GM12878 (cell line): ENCODE data around the gene GXYLT1. TPM values are rescaled to one million over a fixed set of nuclear protein-coding genes. Genes with fewer than 3 reads are reported as not detected.

Experiments used
- BCL11A ChIP-seq: IDR thresholded peaks from 2 replicates; pipeline ENCODE4 v1.6.1; 2011; ENCODE audit warnings: low read depth, low read length
- CREM ChIP-seq: IDR thresholded peaks from 2 replicates; pipeline ENCODE4 v1.6.1; 2014; ENCODE audit warnings: antibody characterized with exemption, low read depth
- FOXK2 ChIP-seq: fragments of 450-650 bp; IDR thresholded peaks from 2 replicates; pipeline ENCODE4 v1.6.1; 2017; ENCODE audit warnings: mild to moderate bottlenecking, moderate library complexity
- HDAC6 ChIP-seq: fragments of 200-600 bp; sonication (generic); IDR thresholded peaks from one replicate; pipeline ENCODE4 v1.8.0; 2017; ENCODE audit warnings: antibody characterized with exemption; ENCODE audit not compliant: unreplicated experiment
- MEF2B ChIP-seq: fragments of 450-650 bp; IDR thresholded peaks from 2 replicates; pipeline ENCODE4 v1.6.1; 2018; ENCODE audit warnings: mild to moderate bottlenecking, moderate library complexity; ENCODE audit not compliant: partially characterized antibody, poor library complexity, severe bottlenecking
- NBN ChIP-seq: fragments of 450-650 bp; IDR thresholded peaks from 2 replicates; pipeline ENCODE4 v1.6.1; 2016
- NRF1 ChIP-seq: conservative IDR thresholded peaks from 2 replicates; pipeline ENCODE4 v1.6.1; 2011; ENCODE audit warnings: mild to moderate bottlenecking, low read depth, low read length, improper control_type of control experiment
- PML ChIP-seq: IDR thresholded peaks from 2 replicates; pipeline ENCODE4 v1.6.1; 2012; ENCODE audit warnings: low read length, inconsistent platforms
- POLR2AphosphoS2 ChIP-seq: IDR thresholded peaks from 2 replicates; pipeline ENCODE4 v1.6.1; 2011; ENCODE audit warnings: low read depth, mild to moderate bottlenecking, low read length, improper control_type of control experiment, moderate library complexity
- SMARCA5 ChIP-seq: fragments of 450-650 bp; IDR thresholded peaks from 2 replicates; pipeline ENCODE4 v1.6.1; 2017; ENCODE audit warnings: mild to moderate bottlenecking
- TARDBP ChIP-seq: IDR thresholded peaks from 2 replicates; pipeline ENCODE4 v1.6.1; 2016; ENCODE audit warnings: borderline replicate concordance
- TCF12 ChIP-seq: IDR thresholded peaks from 2 replicates; pipeline ENCODE4 v1.6.1; 2011; ENCODE audit warnings: low read depth, mild to moderate bottlenecking, low read length
- ZNF24 ChIP-seq: fragments of 450-650 bp; IDR thresholded peaks from 2 replicates; pipeline ENCODE4 v1.6.1; 2017; ENCODE audit warnings: antibody characterized with exemption, mild to moderate bottlenecking
- ZZZ3 ChIP-seq: IDR thresholded peaks from 2 replicates; pipeline ENCODE4 v1.6.1; 2011; ENCODE audit warnings: low read depth; ENCODE audit not compliant: control insufficient read depth, insufficient read length
- polyA plus RNA-seq, 11 experiments: library from polyadenylated mRNA; depleted of rRNA in 4 of 11; unstranded in 6 of 11; stranded (reverse) in 5 of 11; fragments of >200 nt; fragmentation: Nextera tagmentation in 4 of 11; fragmentation: Illumina TruSeq in 1 of 11; extraction: Ambion mirVana in 4 of 11; extraction: Trizol in 1 of 11; gene quantifications; 1 replicate in 1 of 11; 2 replicates in 10 of 11; pipeline versions ENCODE4 v1.2.1 to v1.2.3, GENCODE V29; 2011 to 2016; ENCODE audit warnings: inconsistent platforms in 2 of 11, missing spikeins in 2 of 11, low read depth in 1 of 11
- total RNA-seq, 4 experiments: library from RNA; depleted of rRNA in 3 of 4; stranded (reverse); fragments of >200 nt in 3 of 4; fragmentation: Illumina TruSeq in 1 of 4; extraction: Trizol in 1 of 4; gene quantifications; 2 replicates each; pipeline versions ENCODE4 v1.2.1 to v1.2.3, GENCODE V29; 2013 to 2021
- TF ChIP-seq, protein P1 (sequence below): fragments of 450-650 bp; IDR thresholded peaks from 2 replicates; pipeline ENCODE4 v1.6.1; 2017; ENCODE audit warnings: low read depth, mild to moderate bottlenecking, moderate library complexity
- TF ChIP-seq, protein P2 (sequence below): IDR thresholded peaks from 2 replicates; pipeline ENCODE4 v1.6.1; 2012; ENCODE audit warnings: low read depth, low read length, improper control_type of control experiment
- TF ChIP-seq, protein P3 (sequence below), 3 experiments: IDR thresholded peaks in 2 of 3; conservative IDR thresholded peaks in 1 of 3; 2 replicates each; pipeline ENCODE4 v1.5.1; 2011; ENCODE audit warnings: low read depth in 3 of 3, low read length in 3 of 3, mild to moderate bottlenecking in 3 of 3, control low read depth in 2 of 3, moderate library complexity in 2 of 3, inconsistent platforms in 1 of 3, mixed read lengths in 1 of 3; ENCODE audit not compliant: control insufficient read depth in 2 of 3, insufficient read depth in 1 of 3; ENCODE audit errors: extremely low read depth in 1 of 3
- TF ChIP-seq, protein P4 (sequence below): fragments of 450-650 bp; IDR thresholded peaks from 2 replicates; pipeline ENCODE4 v1.6.1; 2017; ENCODE audit warnings: mild to moderate bottlenecking, moderate library complexity
- TF ChIP-seq, protein P5 (sequence below): fragments of 150-350 bp; IDR thresholded peaks from 2 replicates; pipeline ENCODE4 v1.6.1; 2014; ENCODE audit warnings: mild to moderate bottlenecking, low read depth, low read length

GXYLT1 gene
- total and polyA plus RNA-seq, 10 of the 15 experiments (the other 5 are each of a cell fraction or from before 2014, with no cell fraction given), result 2.3 to 14.9 (median 8.9) TPM

DNA sequence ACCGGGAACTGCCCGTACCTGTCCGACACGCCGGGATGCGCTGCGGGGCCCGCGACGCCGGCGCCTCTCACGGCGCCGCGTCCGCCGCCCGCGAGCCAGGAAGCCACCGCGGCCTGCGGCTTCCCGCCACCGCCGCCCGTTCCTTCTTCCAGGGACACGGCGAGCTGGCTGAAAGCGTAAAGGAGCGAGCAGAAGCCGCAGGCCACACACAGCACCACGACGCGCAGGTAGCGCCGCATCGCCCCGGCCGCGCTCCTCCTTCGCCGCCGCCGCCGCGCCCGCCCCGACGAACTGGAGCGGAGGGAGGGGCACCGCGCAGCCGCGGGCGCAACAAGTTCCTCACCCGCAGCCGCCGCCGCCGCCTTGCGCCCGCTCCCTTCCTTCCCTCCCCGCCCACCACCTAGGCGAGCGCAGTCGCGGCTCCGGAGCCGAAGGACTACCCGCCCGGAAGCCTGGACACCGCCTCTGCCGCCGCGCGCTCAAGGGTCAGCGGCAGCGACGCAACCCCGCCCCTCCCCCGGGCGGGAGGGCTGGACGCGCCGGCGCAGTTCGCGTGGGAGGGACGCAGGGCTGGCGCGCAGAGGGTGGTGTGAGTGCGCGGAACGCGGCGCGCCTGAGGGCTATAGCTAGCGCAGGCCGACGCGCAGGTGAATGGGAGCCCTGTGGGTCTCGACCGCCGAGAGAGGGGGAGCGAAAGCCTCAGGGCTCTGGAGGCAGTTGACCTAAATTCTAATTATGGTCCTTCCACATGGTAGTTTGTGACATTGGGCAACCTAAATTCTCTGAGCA is at the start of gene GXYLT1 (continued):
- TF ChIP-seq, protein P1, sequence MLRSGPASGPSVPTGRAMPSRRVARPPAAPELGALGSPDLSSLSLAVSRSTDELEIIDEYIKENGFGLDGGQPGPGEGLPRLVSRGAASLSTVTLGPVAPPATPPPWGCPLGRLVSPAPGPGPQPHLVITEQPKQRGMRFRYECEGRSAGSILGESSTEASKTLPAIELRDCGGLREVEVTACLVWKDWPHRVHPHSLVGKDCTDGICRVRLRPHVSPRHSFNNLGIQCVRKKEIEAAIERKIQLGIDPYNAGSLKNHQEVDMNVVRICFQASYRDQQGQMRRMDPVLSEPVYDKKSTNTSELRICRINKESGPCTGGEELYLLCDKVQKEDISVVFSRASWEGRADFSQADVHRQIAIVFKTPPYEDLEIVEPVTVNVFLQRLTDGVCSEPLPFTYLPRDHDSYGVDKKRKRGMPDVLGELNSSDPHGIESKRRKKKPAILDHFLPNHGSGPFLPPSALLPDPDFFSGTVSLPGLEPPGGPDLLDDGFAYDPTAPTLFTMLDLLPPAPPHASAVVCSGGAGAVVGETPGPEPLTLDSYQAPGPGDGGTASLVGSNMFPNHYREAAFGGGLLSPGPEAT, result peak; percentile 64; the same call in 1 of the 2 replicates
- TF ChIP-seq CREM (peak; percentile 43; the same call in 1 of the 2 replicates), POLR2AphosphoS2 (no peak; the same call in 1 of the 2 replicates), ZNF24 (peak; percentile 31), NRF1 (peak; percentile 52), NBN (peak; percentile 74), PML (no peak), MEF2B (no peak), FOXK2 (no peak), TCF12 (0 out of 2 replicates have a peak, but pooled peaks have one; percentile 30), BCL11A (0 out of 2 replicates have a peak, but pooled peaks have one; percentile 10), TARDBP (no peak), HDAC6 (no peak), SMARCA5 (no peak), ZZZ3 (no peak)
- TF ChIP-seq, protein P2, sequence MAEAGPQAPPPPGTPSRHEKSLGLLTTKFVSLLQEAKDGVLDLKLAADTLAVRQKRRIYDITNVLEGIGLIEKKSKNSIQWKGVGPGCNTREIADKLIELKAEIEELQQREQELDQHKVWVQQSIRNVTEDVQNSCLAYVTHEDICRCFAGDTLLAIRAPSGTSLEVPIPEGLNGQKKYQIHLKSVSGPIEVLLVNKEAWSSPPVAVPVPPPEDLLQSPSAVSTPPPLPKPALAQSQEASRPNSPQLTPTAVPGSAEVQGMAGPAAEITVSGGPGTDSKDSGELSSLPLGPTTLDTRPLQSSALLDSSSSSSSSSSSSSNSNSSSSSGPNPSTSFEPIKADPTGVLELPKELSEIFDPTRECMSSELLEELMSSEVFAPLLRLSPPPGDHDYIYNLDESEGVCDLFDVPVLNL, result no peak
- TF ChIP-seq, protein P3, sequence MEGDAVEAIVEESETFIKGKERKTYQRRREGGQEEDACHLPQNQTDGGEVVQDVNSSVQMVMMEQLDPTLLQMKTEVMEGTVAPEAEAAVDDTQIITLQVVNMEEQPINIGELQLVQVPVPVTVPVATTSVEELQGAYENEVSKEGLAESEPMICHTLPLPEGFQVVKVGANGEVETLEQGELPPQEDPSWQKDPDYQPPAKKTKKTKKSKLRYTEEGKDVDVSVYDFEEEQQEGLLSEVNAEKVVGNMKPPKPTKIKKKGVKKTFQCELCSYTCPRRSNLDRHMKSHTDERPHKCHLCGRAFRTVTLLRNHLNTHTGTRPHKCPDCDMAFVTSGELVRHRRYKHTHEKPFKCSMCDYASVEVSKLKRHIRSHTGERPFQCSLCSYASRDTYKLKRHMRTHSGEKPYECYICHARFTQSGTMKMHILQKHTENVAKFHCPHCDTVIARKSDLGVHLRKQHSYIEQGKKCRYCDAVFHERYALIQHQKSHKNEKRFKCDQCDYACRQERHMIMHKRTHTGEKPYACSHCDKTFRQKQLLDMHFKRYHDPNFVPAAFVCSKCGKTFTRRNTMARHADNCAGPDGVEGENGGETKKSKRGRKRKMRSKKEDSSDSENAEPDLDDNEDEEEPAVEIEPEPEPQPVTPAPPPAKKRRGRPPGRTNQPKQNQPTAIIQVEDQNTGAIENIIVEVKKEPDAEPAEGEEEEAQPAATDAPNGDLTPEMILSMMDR (IDR thresholded peaks at IDR 0.05 in 2 of 3, conservative IDR thresholded peaks at IDR 0.05 in 1 of 3; ENCODE audit: control insufficient read depth in 2 of 3, extremely low read depth in 1 of 3, insufficient read depth in 1 of 3, low read depth in 3 of 3, low read length in 3 of 3), result no peak
- TF ChIP-seq, protein P4, sequence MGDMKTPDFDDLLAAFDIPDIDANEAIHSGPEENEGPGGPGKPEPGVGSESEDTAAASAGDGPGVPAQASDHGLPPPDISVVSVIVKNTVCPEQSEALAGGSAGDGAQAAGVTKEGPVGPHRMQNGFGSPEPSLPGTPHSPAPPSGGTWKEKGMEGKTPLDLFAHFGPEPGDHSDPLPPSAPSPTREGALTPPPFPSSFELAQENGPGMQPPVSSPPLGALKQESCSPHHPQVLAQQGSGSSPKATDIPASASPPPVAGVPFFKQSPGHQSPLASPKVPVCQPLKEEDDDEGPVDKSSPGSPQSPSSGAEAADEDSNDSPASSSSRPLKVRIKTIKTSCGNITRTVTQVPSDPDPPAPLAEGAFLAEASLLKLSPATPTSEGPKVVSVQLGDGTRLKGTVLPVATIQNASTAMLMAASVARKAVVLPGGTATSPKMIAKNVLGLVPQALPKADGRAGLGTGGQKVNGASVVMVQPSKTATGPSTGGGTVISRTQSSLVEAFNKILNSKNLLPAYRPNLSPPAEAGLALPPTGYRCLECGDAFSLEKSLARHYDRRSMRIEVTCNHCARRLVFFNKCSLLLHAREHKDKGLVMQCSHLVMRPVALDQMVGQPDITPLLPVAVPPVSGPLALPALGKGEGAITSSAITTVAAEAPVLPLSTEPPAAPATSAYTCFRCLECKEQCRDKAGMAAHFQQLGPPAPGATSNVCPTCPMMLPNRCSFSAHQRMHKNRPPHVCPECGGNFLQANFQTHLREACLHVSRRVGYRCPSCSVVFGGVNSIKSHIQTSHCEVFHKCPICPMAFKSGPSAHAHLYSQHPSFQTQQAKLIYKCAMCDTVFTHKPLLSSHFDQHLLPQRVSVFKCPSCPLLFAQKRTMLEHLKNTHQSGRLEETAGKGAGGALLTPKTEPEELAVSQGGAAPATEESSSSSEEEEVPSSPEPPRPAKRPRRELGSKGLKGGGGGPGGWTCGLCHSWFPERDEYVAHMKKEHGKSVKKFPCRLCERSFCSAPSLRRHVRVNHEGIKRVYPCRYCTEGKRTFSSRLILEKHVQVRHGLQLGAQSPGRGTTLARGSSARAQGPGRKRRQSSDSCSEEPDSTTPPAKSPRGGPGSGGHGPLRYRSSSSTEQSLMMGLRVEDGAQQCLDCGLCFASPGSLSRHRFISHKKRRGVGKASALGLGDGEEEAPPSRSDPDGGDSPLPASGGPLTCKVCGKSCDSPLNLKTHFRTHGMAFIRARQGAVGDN, result peak; percentile 94
- TF ChIP-seq, protein P5, sequence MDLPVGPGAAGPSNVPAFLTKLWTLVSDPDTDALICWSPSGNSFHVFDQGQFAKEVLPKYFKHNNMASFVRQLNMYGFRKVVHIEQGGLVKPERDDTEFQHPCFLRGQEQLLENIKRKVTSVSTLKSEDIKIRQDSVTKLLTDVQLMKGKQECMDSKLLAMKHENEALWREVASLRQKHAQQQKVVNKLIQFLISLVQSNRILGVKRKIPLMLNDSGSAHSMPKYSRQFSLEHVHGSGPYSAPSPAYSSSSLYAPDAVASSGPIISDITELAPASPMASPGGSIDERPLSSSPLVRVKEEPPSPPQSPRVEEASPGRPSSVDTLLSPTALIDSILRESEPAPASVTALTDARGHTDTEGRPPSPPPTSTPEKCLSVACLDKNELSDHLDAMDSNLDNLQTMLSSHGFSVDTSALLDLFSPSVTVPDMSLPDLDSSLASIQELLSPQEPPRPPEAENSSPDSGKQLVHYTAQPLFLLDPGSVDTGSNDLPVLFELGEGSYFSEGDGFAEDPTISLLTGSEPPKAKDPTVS, result no peak
